Testis (tissue), 3 donors: ENCODE results near the gene CUL1. TPM values are rescaled to one million over a fixed set of nuclear protein-coding genes. Genes with fewer than 3 reads are reported as not detected.

Source experiments
- DNase-seq: peaks from one replicate; pipeline ENCODE4 v3.0.0-alpha.2; 2019
- H3K27ac ChIP-seq, 2 donors: fragments of 200-600 bp; sonication (generic); one replicate each; pipeline ENCODE4 v1.5.1; 2019
- H3K27me3 ChIP-seq: fragments of 200-600 bp; sonication (generic); one replicate; pipeline ENCODE4 v1.5.1; 2019
- H3K36me3 ChIP-seq: fragments of 200-600 bp; sonication (generic); one replicate; pipeline ENCODE4 v1.5.1; 2017; ENCODE audit warnings: low read depth; ENCODE audit errors: missing control alignments
- H3K4me1 ChIP-seq: fragments of 200-600 bp; sonication (generic); one replicate; pipeline ENCODE4 v1.5.1; 2019
- H3K4me3 ChIP-seq, 2 donors: fragments of 200-600 bp; sonication (generic); one replicate each; pipeline ENCODE4 v1.5.1; 2017 to 2019
- H3K9me3 ChIP-seq: fragments of 200-600 bp; sonication (generic); one replicate; pipeline ENCODE4 v1.5.1; 2017
- POLR2A ChIP-seq: fragments of 450-650 bp; IDR thresholded peaks from one replicate; pipeline ENCODE4 v1.6.1; 2017; ENCODE audit warnings: antibody characterized with exemption, mild to moderate bottlenecking, moderate library complexity
- WGBS, 2 donors: methylation state at CpG; one replicate each; pipeline ENCODE4 v1.1.5; 2018; 5-methylcytosine and 5-hydroxymethylcytosine counted together
- intact Hi-C: fragments of 100-400 bp; cut with DNase I; formaldehyde crosslinking; loops from one replicate; pipeline ENCODE4 v1.15.1; 2023; ENCODE audit warnings: low total_unique reads
- polyA plus RNA-seq: library from polyadenylated mRNA; stranded (reverse); fragments of 350-450 nt; fragmentation: Illumina TruSeq; extraction: RNeasy Lipid Tissue Mini Kit (QIAGEN cat#74804); gene quantifications from one replicate; pipeline ENCODE4 v1.2.3, GENCODE V29; 2014; ENCODE audit warnings: low read depth, low replicate concordance; ENCODE audit not compliant: insufficient read depth
- total RNA-seq, 2 donors: library from RNA; depleted of rRNA; stranded (reverse); fragments of >200 nt; gene quantifications; one replicate each; pipeline ENCODE4 v1.2.3, GENCODE V29; 2016
- TF ChIP-seq, protein P1 (sequence below), 3 experiments: fragments of 450-650 bp in 2 of 3; fragments of 200-600 bp in 1 of 3; sonication (generic) in 1 of 3; IDR thresholded peaks; one replicate each; pipeline ENCODE4 v1.5.1; 2016 to 2019; ENCODE audit warnings: antibody characterized with exemption in 3 of 3, mild to moderate bottlenecking in 2 of 3, moderate library complexity in 1 of 3

Gene CUL1
- total and polyA plus RNA-seq, 3 donors from 2014 or later = 151 to 206 (median 161) TPM

DNA sequence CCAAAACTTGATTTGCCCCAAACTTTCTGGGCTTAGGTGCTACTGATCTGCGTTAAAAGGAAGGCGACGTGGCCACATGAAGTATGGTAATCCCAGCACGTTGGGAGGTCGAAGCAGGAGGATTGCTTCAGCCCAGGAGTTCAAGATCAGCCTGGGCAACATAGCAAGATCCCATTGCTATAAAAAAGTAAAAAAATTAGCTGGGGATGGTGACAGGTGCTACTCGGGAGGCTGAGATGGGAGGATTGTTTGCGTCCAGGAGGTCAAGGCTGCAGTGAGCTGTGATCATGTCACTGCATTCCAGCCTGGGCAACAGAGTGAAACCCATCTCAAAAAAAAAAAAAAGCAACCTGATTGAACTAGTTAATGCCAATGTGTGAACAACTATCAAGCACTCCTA is 5.1 kb upstream of the CUL1 start:
- intact Hi-C loops = no loop called here
- no peak overlapping the region for H3K27ac ChIP-seq
- TF ChIP-seq POLR2A = no peak
- TF ChIP-seq, protein P1, sequence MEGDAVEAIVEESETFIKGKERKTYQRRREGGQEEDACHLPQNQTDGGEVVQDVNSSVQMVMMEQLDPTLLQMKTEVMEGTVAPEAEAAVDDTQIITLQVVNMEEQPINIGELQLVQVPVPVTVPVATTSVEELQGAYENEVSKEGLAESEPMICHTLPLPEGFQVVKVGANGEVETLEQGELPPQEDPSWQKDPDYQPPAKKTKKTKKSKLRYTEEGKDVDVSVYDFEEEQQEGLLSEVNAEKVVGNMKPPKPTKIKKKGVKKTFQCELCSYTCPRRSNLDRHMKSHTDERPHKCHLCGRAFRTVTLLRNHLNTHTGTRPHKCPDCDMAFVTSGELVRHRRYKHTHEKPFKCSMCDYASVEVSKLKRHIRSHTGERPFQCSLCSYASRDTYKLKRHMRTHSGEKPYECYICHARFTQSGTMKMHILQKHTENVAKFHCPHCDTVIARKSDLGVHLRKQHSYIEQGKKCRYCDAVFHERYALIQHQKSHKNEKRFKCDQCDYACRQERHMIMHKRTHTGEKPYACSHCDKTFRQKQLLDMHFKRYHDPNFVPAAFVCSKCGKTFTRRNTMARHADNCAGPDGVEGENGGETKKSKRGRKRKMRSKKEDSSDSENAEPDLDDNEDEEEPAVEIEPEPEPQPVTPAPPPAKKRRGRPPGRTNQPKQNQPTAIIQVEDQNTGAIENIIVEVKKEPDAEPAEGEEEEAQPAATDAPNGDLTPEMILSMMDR (IDR thresholded peaks at IDR 0.05) = no peak
- no peak overlapping the region for H3K4me3 ChIP-seq
- H3K36me3 ChIP-seq = no peaks in the 10 kb centered on the region
- peaks cover 7% of the 10 kb centered on the region for H3K4me1 ChIP-seq
- DNase-seq = no peak
- WGBS, 2 donors = 84 to 93% methylated on average over 7 of the region's 7 CpGs
- H3K9me3 ChIP-seq = no peaks in the 10 kb centered on the region
- no peaks in the 10 kb centered on the region for H3K27me3 ChIP-seq

DNA sequence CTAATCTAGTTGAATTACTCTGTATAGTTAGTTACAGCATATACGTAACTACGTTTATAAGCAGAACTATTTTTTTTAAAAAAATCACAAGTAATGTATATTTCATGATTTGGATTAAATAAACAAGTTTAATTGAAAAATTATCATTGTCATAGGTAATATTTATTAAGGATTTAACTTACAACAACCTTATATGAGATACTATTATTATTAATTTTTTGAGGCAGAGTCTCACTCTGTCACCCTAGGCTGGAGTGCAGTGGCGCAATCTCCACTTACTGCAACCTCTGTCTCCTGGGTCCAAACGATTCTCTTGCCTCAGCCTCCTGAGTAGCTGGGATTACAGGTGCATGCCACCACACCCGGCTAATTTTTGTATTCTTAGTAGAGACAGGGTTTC is 4.1 kb upstream of the CUL1 start:
- Histone ChIP-seq H3K4me1 (peaks cover 7% of the 10 kb centered on the region), H3K9me3 (no peaks in the 10 kb centered on the region), H3K27me3 (no peaks in the 10 kb centered on the region), H3K36me3 (no peaks in the 10 kb centered on the region), H3K27ac (no peak overlapping the region), H3K4me3 (no peak overlapping the region)
- TF ChIP-seq, protein P1 (IDR thresholded peaks at IDR 0.05) = no peak
- no peak for TF ChIP-seq POLR2A
- 83 to 92% methylated on average over 5 of the region's 5 CpGs for WGBS, 2 donors
- DNase-seq = no peak
- intact Hi-C loops = no loop called here

DNA sequence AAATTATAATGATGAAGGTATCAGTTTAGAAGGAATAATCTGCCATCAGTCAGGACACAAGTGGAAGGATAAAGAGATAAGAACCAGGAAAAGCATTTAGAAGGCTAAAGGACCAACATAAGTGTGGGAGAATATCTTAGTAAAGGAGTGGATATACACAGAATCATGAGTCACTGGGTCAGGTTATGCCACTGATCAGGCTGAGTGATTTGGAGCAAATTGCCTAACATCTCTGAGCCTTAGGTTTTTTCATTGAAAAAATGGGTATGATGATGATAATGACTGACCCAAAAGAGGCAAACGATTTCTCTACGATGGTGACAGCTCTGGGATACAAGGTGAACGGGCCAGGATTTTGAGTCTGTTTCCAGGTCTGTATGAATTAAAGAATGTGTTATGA is 2.8 kb upstream of the CUL1 start:
- no peaks in the 10 kb centered on the region for H3K9me3 ChIP-seq
- H3K4me3 ChIP-seq = no peak overlapping the region
- intact Hi-C loops = no loop called here
- TF ChIP-seq POLR2A = no peak
- TF ChIP-seq, protein P1 (IDR thresholded peaks at IDR 0.05) = no peak
- H3K4me1 ChIP-seq = peaks cover 7% of the 10 kb centered on the region
- WGBS, 2 donors = 76 to 94% methylated on average over 3 of the region's 3 CpGs
- H3K36me3 ChIP-seq = no peaks in the 10 kb centered on the region
- H3K27me3 ChIP-seq = no peaks in the 10 kb centered on the region
- DNase-seq = no peak
- no peak overlapping the region for H3K27ac ChIP-seq

DNA sequence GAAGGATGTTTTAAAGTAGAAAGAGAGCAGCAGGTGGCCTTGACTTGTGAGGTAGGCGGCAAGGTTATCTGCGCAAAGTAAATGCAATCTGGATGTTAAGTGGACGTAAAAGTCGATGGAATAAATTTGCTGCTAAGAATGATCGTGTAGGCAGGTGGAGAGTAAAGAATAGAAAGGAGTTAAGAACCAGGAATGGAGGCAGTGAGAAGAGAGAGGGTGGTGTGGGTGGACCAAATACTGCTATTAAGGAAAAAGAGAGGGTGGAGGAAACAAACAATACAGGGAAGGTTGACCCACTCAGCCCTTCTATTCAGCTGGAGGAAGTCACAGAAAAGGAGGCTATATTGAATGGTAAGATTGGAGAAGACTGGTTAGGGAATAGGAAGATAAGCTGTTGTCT is 1.9 kb upstream of the CUL1 start:
- intact Hi-C loops = no loop called here
- peaks cover 11% of the 10 kb centered on the region for H3K4me1 ChIP-seq
- TF ChIP-seq, protein P1 (IDR thresholded peaks at IDR 0.05) = no peak
- TF ChIP-seq POLR2A = no peak
- H3K27ac ChIP-seq = peak overlapping the region; percentile 99
- WGBS, 2 donors = 48 to 55% methylated on average over 5 of the region's 5 CpGs
- no peak for DNase-seq
- H3K4me3 ChIP-seq = no peak overlapping the region
- H3K27me3 ChIP-seq = no peaks in the 10 kb centered on the region
- H3K9me3 ChIP-seq = no peaks in the 10 kb centered on the region
- no peaks in the 10 kb centered on the region for H3K36me3 ChIP-seq

DNA sequence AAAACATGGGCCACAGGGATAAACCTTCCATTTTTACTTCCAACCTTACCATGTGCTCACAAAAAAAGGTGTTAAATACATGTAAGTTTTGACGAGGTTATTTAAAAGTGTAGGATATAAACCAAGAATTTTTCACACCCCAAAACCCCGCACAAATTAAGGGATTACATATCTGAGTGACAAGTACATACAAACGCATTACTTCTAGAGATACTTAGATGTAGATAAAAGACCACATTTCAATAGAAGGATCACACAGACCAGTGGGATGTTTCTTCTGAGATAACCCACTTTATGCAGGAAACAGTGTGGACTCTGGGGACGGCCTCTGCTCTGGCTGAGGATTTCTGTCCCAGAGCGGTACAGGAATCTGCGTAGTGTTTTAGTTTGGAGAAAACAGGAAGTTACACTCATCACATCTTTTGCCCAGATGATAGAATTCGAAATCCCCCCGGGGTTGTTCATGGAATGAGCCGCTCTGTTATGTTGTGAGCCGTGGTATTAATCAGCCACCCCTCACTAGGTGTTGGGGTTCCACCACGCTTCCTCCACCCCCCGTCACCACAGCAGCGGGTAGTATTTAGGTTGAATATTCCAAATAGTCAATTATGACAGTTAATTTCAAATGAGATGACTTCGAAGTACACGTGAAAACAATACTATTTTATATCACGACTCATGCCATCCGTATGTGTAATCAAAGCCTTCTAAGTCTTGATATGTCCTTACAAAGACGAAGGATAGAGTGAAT is 1.3 kb upstream of the CUL1 start:
- H3K4me3 ChIP-seq = peak overlapping the region; percentile 96 to 98
- H3K27me3 ChIP-seq = no peaks in the 10 kb centered on the region
- DNase-seq = peak; percentile 61
- no peaks in the 10 kb centered on the region for H3K9me3 ChIP-seq
- no peaks in the 10 kb centered on the region for H3K36me3 ChIP-seq
- intact Hi-C loops = no loop called here
- peak overlapping the region; percentile 99 for H3K27ac ChIP-seq
- WGBS, 2 donors = 5 to 7% methylated on average over 18 of the region's 18 CpGs
- TF ChIP-seq, protein P1 (IDR thresholded peaks at IDR 0.05) = no peak
- TF ChIP-seq POLR2A = no peak
- peaks cover 18% of the 10 kb centered on the region for H3K4me1 ChIP-seq
